K562 (cell line): Measurements from ENCODE around the gene SH3BGRL2. TPM values are rescaled to one million over a fixed set of nuclear protein-coding genes. Genes with fewer than 3 reads are reported as not detected.
A peak's percentile ranks its signal among the peaks of the same experiment; 100 is the strongest.

Experiments
- ATAC-seq: fragments of 200-7000 bp; cut with Tn5 transposase; 3 replicates; pipeline ENCODE4 v1.9.1; 2020; ENCODE audit warnings: moderate library complexity
- BruUV-seq: library from RNA; stranded (reverse); fragments of 400-500 nt; replicated peaks from 2 replicates; lab custom pipeline; 2021; lab: Mats Ljungman, UMichigan
- CTCF ChIA-PET: fragments of 300-600 bp; formaldehyde crosslinking; extraction: SDS; loops from one replicate; lab custom pipeline; 2021; ENCODE audit warnings: low intra/inter-chr PET ratio; lab: Yijun Ruan, JAX
- POLR2A ChIA-PET: fragments of 300-600, 350-650 bp; sonication (Branson Sonifier 250); formaldehyde crosslinking; extraction: SDS; loops from one replicate; lab custom pipeline; 2021; ENCODE audit warnings: antibody characterized with exemption, inconsistent platforms; lab: Yijun Ruan, JAX
- DNase-seq, 4 experiments: peaks; one replicate each; pipeline versions ENCODE4 v3.0.0 to v3.0.0-alpha.2; 2011 to 2018; ENCODE audit warnings: low spot score in 3 of 4, mixed read lengths in 3 of 4; ENCODE audit errors: extremely low read depth in 1 of 4
- FAIRE-seq: peaks from 2 replicates; lab custom pipeline; 2011; peaks lifted over from hg19 to GRCh38; lab: Jason Lieb, UNC
- H2AFZ ChIP-seq: 2 replicates; pipeline ENCODE4 v1.6.0; 2011; ENCODE audit warnings: low read depth, low read length, control low read depth, inconsistent platforms
- H3K27ac ChIP-seq: fragments of 200-600 bp; 3 replicates; pipeline ENCODE4 v1.8.0; 2011; ENCODE audit warnings: low read depth, mild to moderate bottlenecking, control low read depth, inconsistent platforms, low read length, moderate library complexity, mixed read lengths; ENCODE audit errors: extremely low read depth
- H3K27me3 ChIP-seq, 2 experiments: fragments of 300-600 bp in 1 of 2; 2 replicates in 1 of 2; 3 replicates in 1 of 2; pipeline versions ENCODE4 v1.6.0 to v1.8.0; 2011; ENCODE audit warnings: inconsistent platforms in 2 of 2, low read length in 2 of 2, mild to moderate bottlenecking in 1 of 2, mixed read lengths in 1 of 2, moderate library complexity in 1 of 2; ENCODE audit not compliant: control insufficient read depth in 2 of 2, insufficient read depth in 2 of 2
- H3K36me3 ChIP-seq: fragments of 300-600 bp; 3 replicates; pipeline ENCODE4 v1.8.0; 2011; ENCODE audit warnings: mild to moderate bottlenecking, low read length, inconsistent platforms; ENCODE audit not compliant: control insufficient read depth, insufficient read depth
- H3K4me1 ChIP-seq, 2 experiments: fragments of 200-600 bp in 1 of 2; replicated peaks in 1 of 2; 2 replicates in 1 of 2; 3 replicates in 1 of 2; pipeline versions ENCODE4 v1.5.1 to v1.8.0; 2011; ENCODE audit warnings: inconsistent platforms in 2 of 2, low read length in 2 of 2, mild to moderate bottlenecking in 1 of 2, mixed read lengths in 1 of 2, moderate library complexity in 1 of 2; ENCODE audit not compliant: control insufficient read depth in 2 of 2, insufficient read depth in 2 of 2
- H3K4me2 ChIP-seq: 2 replicates; pipeline ENCODE4 v1.6.1; 2011; ENCODE audit warnings: low read length, control low read depth, inconsistent platforms, mixed read lengths; ENCODE audit not compliant: insufficient read depth
- H3K4me3 ChIP-seq: fragments of 200-600 bp; sonication (generic), shearing (Covaris generic); 2 replicates; pipeline ENCODE4 v1.5.1; 2016; ENCODE audit warnings: control low read depth, inconsistent platforms
- H3K79me2 ChIP-seq: fragments of 200-600 bp; 3 replicates; pipeline ENCODE4 v1.8.0; 2011; ENCODE audit warnings: low read length, inconsistent platforms; ENCODE audit not compliant: control insufficient read depth, insufficient read depth
- H3K9ac ChIP-seq, 2 experiments: 2 replicates each; pipeline versions ENCODE4 v1.6.0 to v1.6.1; 2011; ENCODE audit warnings: low read depth in 2 of 2, low read length in 2 of 2, control low read depth in 1 of 2, inconsistent platforms in 1 of 2, mild to moderate bottlenecking in 1 of 2, mixed read lengths in 1 of 2; ENCODE audit not compliant: insufficient read depth in 1 of 2
- H3K9me1 ChIP-seq: one replicate; pipeline ENCODE4 v1.6.0; 2011; ENCODE audit warnings: inconsistent platforms, mild to moderate bottlenecking, low read length, moderate library complexity; ENCODE audit not compliant: control insufficient read depth, insufficient read depth
- H3K9me3 ChIP-seq: replicated peaks from 2 replicates; pipeline ENCODE4 v1.5.1; 2011; ENCODE audit warnings: low read depth, low read length, inconsistent platforms; ENCODE audit not compliant: control insufficient read depth, insufficient read depth
- H4K20me1 ChIP-seq: replicated peaks from 2 replicates; pipeline ENCODE4 v1.6.1; 2011; ENCODE audit warnings: low read length, inconsistent platforms, mixed read lengths; ENCODE audit not compliant: control insufficient read depth, insufficient read depth
- COPS2 ChIP-seq: fragments of 450-650 bp; conservative IDR thresholded peaks from 2 replicates; pipeline ENCODE4 v1.6.1; 2016; ENCODE audit warnings: mild to moderate bottlenecking, moderate library complexity
- HDAC1 ChIP-seq, 2 experiments: fragments of 450-650 bp; IDR thresholded peaks; 2 replicates each; pipeline ENCODE4 v1.6.1; 2016 to 2017; ENCODE audit warnings: inconsistent platforms in 1 of 2, mild to moderate bottlenecking in 1 of 2, moderate library complexity in 1 of 2
- LCOR ChIP-seq: sonication (generic); formaldehyde crosslinking; IDR thresholded peaks from 2 replicates; pipeline ENCODE4 v1.8.0; 2022; ENCODE audit warnings: mild to moderate bottlenecking, missing genetic modification reagents
- SMAD1 ChIP-seq: fragments of 150-350 bp; IDR thresholded peaks from 2 replicates; pipeline ENCODE4 v1.6.1; 2014; ENCODE audit warnings: low read length, low read depth; ENCODE audit not compliant: partially characterized antibody
- TCFL5 ChIP-seq: fragments of 250-450 bp; sonication (Bioruptor Pico); conservative IDR thresholded peaks from 2 replicates; pipeline ENCODE4 v1.6.1; 2021; ENCODE audit warnings: mild to moderate bottlenecking, moderate library complexity, matching md5 sums
- ZNF347 ChIP-seq: fragments of 450-650 bp; formaldehyde crosslinking; IDR thresholded peaks from 2 replicates; pipeline ENCODE4 v1.4.0; 2020; ENCODE audit warnings: low read depth, mild to moderate bottlenecking, moderate library complexity
- ZSCAN29 ChIP-seq: fragments of 450-650 bp; IDR thresholded peaks from 2 replicates; pipeline ENCODE4 v1.6.1; 2017
- WGBS: fragments of 100-300 bp; shearing (Covaris generic); methylation state at CpG from one replicate; pipeline ENCODE4 v1.1.6; 2016; ENCODE audit warnings: low coverage, mixed read lengths; ENCODE audit not compliant: insufficient coverage; ENCODE audit errors: missing lambda C conversion rate; 5-methylcytosine and 5-hydroxymethylcytosine counted together
- in situ Hi-C: fragments of 300-500 bp; cut with MboI; formaldehyde crosslinking; loops from 4 replicates; pipeline ENCODE4 v1.15.0; 2018; ENCODE audit warnings: inconsistent platforms, mixed read lengths
- intact Hi-C: fragments of 100-400 bp; cut with micrococcal nuclease; formaldehyde crosslinking; loops from 2 replicates; pipeline ENCODE4 v1.14.2; 2022
- polyA plus RNA-seq, 8 experiments: library from polyadenylated mRNA; depleted of rRNA in 4 of 8; stranded (reverse) in 5 of 8; unstranded in 3 of 8; fragments of >200 nt; fragmentation: Nextera tagmentation in 2 of 8; fragmentation: Illumina TruSeq in 1 of 8; extraction: Ambion mirVana in 2 of 8; extraction: Trizol in 1 of 8; gene quantifications; 2 replicates each; pipeline versions ENCODE4 v1.2.1 to v1.2.3, GENCODE V29; 2011 to 2014; ENCODE audit warnings: inconsistent platforms in 1 of 8, missing spikeins in 1 of 8
- total RNA-seq, 7 experiments: library from RNA; depleted of rRNA in 6 of 7; stranded (reverse); fragments of >200 nt in 6 of 7; fragmentation: Illumina TruSeq in 2 of 7; extraction: Trizol in 2 of 7; gene quantifications; 2 replicates each; pipeline versions ENCODE4 v1.2.1 to v1.2.3, GENCODE V29; 2011 to 2021; ENCODE audit warnings: low replicate concordance in 1 of 7
- TF ChIP-seq, protein P1 (sequence below), 3 experiments: IDR thresholded peaks in 2 of 3; conservative IDR thresholded peaks in 1 of 3; 2 replicates each; pipeline ENCODE4 v1.5.1; 2011 to 2012; ENCODE audit warnings: low read length in 3 of 3, mild to moderate bottlenecking in 3 of 3, control low read depth in 2 of 3, improper control_type of control experiment in 1 of 3, inconsistent platforms in 1 of 3, low read depth in 1 of 3, mixed read lengths in 1 of 3, moderate library complexity in 1 of 3; ENCODE audit not compliant: insufficient read depth in 2 of 3
- TF ChIP-seq, protein P2 (sequence below): fragments of 200-800 bp; sonication (Bioruptor generic); IDR thresholded peaks from 2 replicates; pipeline ENCODE4 v1.6.1; 2017; ENCODE audit warnings: missing genetic modification characterization, missing compliant biosample characterization
- TF ChIP-seq, protein P3 (sequence below): fragments of 450-650 bp; formaldehyde crosslinking; IDR thresholded peaks from 2 replicates; pipeline ENCODE4 v1.4.0; 2020; ENCODE audit warnings: mild to moderate bottlenecking, moderate library complexity

SH3BGRL2 gene
- total and polyA plus RNA-seq, 9 of the 15 experiments (the other 6 are each of a cell fraction or from before 2014, with no cell fraction given), result 4.4 to 12.1 (median 7.3) TPM

DNA sequence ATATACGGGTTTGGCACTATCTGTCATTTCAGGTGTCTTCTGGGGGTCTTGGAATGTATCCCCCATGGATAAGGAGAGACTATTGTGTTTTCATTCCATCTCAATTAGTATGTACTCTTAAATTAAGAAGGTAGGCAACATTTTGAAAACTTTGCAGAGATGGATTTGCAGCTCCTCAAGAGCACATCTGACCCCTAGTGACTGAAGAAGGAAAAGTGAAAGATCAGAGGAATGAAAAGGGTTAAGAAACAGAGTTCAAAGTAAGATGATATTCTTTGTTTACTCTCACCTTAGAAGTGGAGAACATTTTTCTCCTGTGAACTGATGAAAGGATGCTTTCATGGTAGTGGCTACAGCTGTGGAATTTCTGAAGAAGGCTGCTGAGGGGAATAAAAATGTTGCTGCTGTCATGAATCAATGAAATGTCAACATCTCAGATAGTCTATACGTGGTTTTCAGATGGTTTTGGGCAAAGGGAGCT is 41.5 kb downstream of the SH3BGRL2 start:
- peak in 3 of 4 experiments; percentile 16 to 56 (median 18) for DNase-seq
- Histone ChIP-seq H3K4me1 (peaks cover 5 to 10% of the 10 kb centered on the region in 2 experiments; a peak in 3 of 5 replicates), H3K9me3 (no peaks in the 10 kb centered on the region), H3K9me1 (no peaks in the 10 kb centered on the region), H2AFZ (no peak overlapping the region), H3K4me3 (no peak overlapping the region), H3K79me2 (no peaks in the 10 kb centered on the region), H4K20me1 (no peaks in the 10 kb centered on the region), H3K9ac (no peak overlapping the region), H3K4me2 (no peak overlapping the region), H3K27ac (no peak overlapping the region), H3K27me3 (no peaks in the 10 kb centered on the region), H3K36me3 (peaks cover 6% of the 10 kb centered on the region; the same call in 2 of the 3 replicates)
- ChIA-PET POLR2A (interaction anchor here (0.8 to 1.0 kb wide), 5 partner anchors 12 to 172 kb away, joined by 3 to 7 read pairs (median 3); no protein-coding TSS in a partner anchor), CTCF (interaction anchor here (0.6 to 1.4 kb wide), 5 partner anchors 100 to 721 kb away, joined by 3 to 6 read pairs (median 3); no protein-coding TSS in a partner anchor)
- in situ Hi-C loops, result no loop called here
- 17% methylated on average over 2 of the region's 2 CpGs for WGBS
- no TSS peak for BruUV-seq
- peak; percentile 84 for FAIRE-seq
- peak; percentile 73 for ATAC-seq
- intact Hi-C loops, result loop anchor here (1.0 to 5.0 kb wide), 2 partner anchors 102 to 205 kb away; no protein-coding TSS in a partner anchor
- no peak for TF ChIP-seq COPS2
- TF ChIP-seq, protein P1, sequence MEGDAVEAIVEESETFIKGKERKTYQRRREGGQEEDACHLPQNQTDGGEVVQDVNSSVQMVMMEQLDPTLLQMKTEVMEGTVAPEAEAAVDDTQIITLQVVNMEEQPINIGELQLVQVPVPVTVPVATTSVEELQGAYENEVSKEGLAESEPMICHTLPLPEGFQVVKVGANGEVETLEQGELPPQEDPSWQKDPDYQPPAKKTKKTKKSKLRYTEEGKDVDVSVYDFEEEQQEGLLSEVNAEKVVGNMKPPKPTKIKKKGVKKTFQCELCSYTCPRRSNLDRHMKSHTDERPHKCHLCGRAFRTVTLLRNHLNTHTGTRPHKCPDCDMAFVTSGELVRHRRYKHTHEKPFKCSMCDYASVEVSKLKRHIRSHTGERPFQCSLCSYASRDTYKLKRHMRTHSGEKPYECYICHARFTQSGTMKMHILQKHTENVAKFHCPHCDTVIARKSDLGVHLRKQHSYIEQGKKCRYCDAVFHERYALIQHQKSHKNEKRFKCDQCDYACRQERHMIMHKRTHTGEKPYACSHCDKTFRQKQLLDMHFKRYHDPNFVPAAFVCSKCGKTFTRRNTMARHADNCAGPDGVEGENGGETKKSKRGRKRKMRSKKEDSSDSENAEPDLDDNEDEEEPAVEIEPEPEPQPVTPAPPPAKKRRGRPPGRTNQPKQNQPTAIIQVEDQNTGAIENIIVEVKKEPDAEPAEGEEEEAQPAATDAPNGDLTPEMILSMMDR (IDR thresholded peaks at IDR 0.05 in 2 of 3, conservative IDR thresholded peaks at IDR 0.05 in 1 of 3; ENCODE audit: insufficient read depth in 2 of 3, low read depth in 1 of 3, low read length in 3 of 3), result peak; percentile 32 to 71 (median 60); a peak in 5 of 6 replicates
- TF ChIP-seq LCOR (CRISPR knock-in tag), result no peak
- TF ChIP-seq ZNF347 (CRISPR knock-in tag), result no peak
- no peak for TF ChIP-seq HDAC1 (IDR thresholded peaks at IDR 0.05)
- TF ChIP-seq, protein P2, sequence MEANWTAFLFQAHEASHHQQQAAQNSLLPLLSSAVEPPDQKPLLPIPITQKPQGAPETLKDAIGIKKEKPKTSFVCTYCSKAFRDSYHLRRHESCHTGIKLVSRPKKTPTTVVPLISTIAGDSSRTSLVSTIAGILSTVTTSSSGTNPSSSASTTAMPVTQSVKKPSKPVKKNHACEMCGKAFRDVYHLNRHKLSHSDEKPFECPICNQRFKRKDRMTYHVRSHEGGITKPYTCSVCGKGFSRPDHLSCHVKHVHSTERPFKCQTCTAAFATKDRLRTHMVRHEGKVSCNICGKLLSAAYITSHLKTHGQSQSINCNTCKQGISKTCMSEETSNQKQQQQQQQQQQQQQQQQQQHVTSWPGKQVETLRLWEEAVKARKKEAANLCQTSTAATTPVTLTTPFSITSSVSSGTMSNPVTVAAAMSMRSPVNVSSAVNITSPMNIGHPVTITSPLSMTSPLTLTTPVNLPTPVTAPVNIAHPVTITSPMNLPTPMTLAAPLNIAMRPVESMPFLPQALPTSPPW (CRISPR knock-in tag), result no peak
- no peak for TF ChIP-seq ZSCAN29
- TF ChIP-seq SMAD1, result no peak
- TF ChIP-seq TCFL5 (CRISPR knock-in tag), result no peak
- TF ChIP-seq, protein P3, sequence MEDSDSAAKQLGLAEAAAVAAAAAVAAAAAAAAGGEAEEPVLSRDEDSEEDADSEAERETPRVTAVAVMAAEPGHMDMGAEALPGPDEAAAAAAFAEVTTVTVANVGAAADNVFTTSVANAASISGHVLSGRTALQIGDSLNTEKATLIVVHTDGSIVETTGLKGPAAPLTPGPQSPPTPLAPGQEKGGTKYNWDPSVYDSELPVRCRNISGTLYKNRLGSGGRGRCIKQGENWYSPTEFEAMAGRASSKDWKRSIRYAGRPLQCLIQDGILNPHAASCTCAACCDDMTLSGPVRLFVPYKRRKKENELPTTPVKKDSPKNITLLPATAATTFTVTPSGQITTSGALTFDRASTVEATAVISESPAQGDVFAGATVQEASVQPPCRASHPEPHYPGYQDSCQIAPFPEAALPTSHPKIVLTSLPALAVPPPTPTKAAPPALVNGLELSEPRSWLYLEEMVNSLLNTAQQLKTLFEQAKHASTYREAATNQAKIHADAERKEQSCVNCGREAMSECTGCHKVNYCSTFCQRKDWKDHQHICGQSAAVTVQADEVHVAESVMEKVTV (CRISPR knock-in tag), result peak; percentile 57
